Brain microvascular endothelial cell (primary cell): ENCODE measurements around the gene ZNF207.
A peak's percentile ranks its signal among the peaks of the same experiment; 100 is the strongest.

Experiments
- DNase-seq: peaks from one replicate; pipeline ENCODE4 v3.0.0-alpha.2; 2020
- H3K27ac ChIP-seq: fragments of 250-450 bp; sonication (Bioruptor Pico); 2 replicates; pipeline ENCODE4 v1.5.1; 2020; ENCODE audit warnings: mild to moderate bottlenecking, moderate library complexity
- H3K27me3 ChIP-seq: fragments of 250-450 bp; sonication (Bioruptor Pico); replicated peaks from 2 replicates; pipeline ENCODE4 v1.5.1; 2020; ENCODE audit warnings: mild to moderate bottlenecking
- H3K36me3 ChIP-seq: fragments of 250-450 bp; sonication (Bioruptor Pico); replicated peaks from 2 replicates; pipeline ENCODE4 v1.5.1; 2020; ENCODE audit warnings: mild to moderate bottlenecking
- H3K4me3 ChIP-seq: 2 replicates; pipeline ENCODE4 v1.5.1; 2011; ENCODE audit warnings: low read depth, mild to moderate bottlenecking, control low read depth, low read length, moderate library complexity
- CTCF ChIP-seq: IDR thresholded peaks from 2 replicates; pipeline ENCODE4 v1.5.1; 2011; ENCODE audit warnings: low read depth, mild to moderate bottlenecking, moderate library complexity, low read length, control low read depth, inconsistent platforms; ENCODE audit errors: missing control alignments
- in situ Hi-C: cut with HindIII; loops from 2 replicates; pipeline ENCODE4 v1.10.0; 2017; ENCODE audit warnings: low sequenced_read_pairs, low pct_ligation_motif_present

The ZNF207 gene

GRCh38 chr17:32349854-32350665 lies at the start of gene ZNF207:
ZNF207 (plus strand) TSS chr17:32350157; CDS start chr17:32350286, 129 bp downstream.
- in situ Hi-C loops, result no loop called here
- DNase-seq, result peak; percentile 93
- H3K27ac ChIP-seq, result peak within 1 kb of the TSS; percentile 99
- peak within 1 kb of the TSS; percentile 100 for H3K4me3 ChIP-seq
- H3K27me3 ChIP-seq, result no peaks in the 10 kb centered on the region
- H3K36me3 ChIP-seq, result peaks cover 29% of the 10 kb centered on the region
- no peak for TF ChIP-seq CTCF

GRCh38 chr17:32302037-32302436 lies 47.9 kb upstream of the ZNF207 start:
- no peaks in the 10 kb centered on the region for H3K27me3 ChIP-seq
- no peak for TF ChIP-seq CTCF
- H3K36me3 ChIP-seq, result no peaks in the 10 kb centered on the region
- H3K27ac ChIP-seq, result no peak overlapping the region
- in situ Hi-C loops, result no loop called here
- H3K4me3 ChIP-seq, result no peak overlapping the region
- DNase-seq, result no peak

- Histone ChIP-seq H3K36me3 (no peaks in the 10 kb centered on the region), H3K27me3 (no peaks in the 10 kb centered on the region), H3K4me3 (no peak overlapping the region), H3K27ac (no peak overlapping the region)
- in situ Hi-C loops, result no loop called here
- TF ChIP-seq CTCF, result no peak
- DNase-seq, result no peak
Observed at GRCh38 chr17:32302860-32303649, 46.9 kb upstream of the ZNF207 start.

GRCh38 chr17:32303781-32304288 lies 46.1 kb upstream of the ZNF207 start:
- no peaks in the 10 kb centered on the region for H3K36me3 ChIP-seq
- DNase-seq, result no peak
- TF ChIP-seq CTCF, result no peak
- no peak overlapping the region for H3K27ac ChIP-seq
- in situ Hi-C loops, result no loop called here
- H3K27me3 ChIP-seq, result no peaks in the 10 kb centered on the region
- no peak overlapping the region for H3K4me3 ChIP-seq

GRCh38 chr17:32305049-32305448 lies 44.9 kb upstream of the ZNF207 start:
- no peak overlapping the region for H3K4me3 ChIP-seq
- TF ChIP-seq CTCF, result no peak

More at GRCh38 chr17:32305049-32305448, 44.9 kb upstream of the ZNF207 start:
- Histone ChIP-seq H3K27ac (no peak overlapping the region), H3K36me3 (no peaks in the 10 kb centered on the region), H3K27me3 (no peaks in the 10 kb centered on the region)
- in situ Hi-C loops, result no loop called here
- DNase-seq, result no peak
